Thoracic aorta (tissue), 2 donors: ENCODE measurements around the gene KRTAP10-11. TPM values are rescaled to one million over a fixed set of nuclear protein-coding genes. Genes with fewer than 3 reads are reported as not detected.

ENCODE experiments used
- ATAC-seq: fragments of 150-250 bp; one replicate; pipeline ENCODE4 v1.8.0; 2017; ENCODE audit warnings: low read depth; ENCODE audit not compliant: insufficient number of reproducible peaks, low FRiP score
- DNase-seq: peaks from one replicate; pipeline ENCODE4 v3.0.0-alpha.2; 2020; ENCODE audit warnings: low spot score
- H3K27ac ChIP-seq, 2 donors: fragments of 200-600 bp; sonication (generic); 1 replicate in 1 of 2; 2 replicates in 1 of 2; pipeline ENCODE4 v1.5.1; 2016; ENCODE audit warnings: mild to moderate bottlenecking in 2 of 2, moderate library complexity in 2 of 2
- H3K27me3 ChIP-seq: fragments of 200-600 bp; sonication (generic); replicated peaks from 2 replicates; pipeline ENCODE4 v1.6.0; 2016; ENCODE audit warnings: mild to moderate bottlenecking; ENCODE audit not compliant: insufficient read depth
- H3K36me3 ChIP-seq: fragments of 200-600 bp; sonication (generic); one replicate; pipeline ENCODE4 v1.5.1; 2016
- H3K4me1 ChIP-seq, 2 donors: fragments of 200-600 bp; sonication (generic); 1 replicate in 1 of 2; 2 replicates in 1 of 2; pipeline versions ENCODE4 v1.5.1 to v1.6.0; 2016; ENCODE audit warnings: low read depth in 2 of 2, mild to moderate bottlenecking in 1 of 2; ENCODE audit not compliant: control insufficient read depth in 1 of 2
- H3K4me3 ChIP-seq: fragments of 200-600 bp; sonication (generic); 2 replicates; pipeline ENCODE4 v1.5.1; 2016; ENCODE audit warnings: mild to moderate bottlenecking
- H3K9me3 ChIP-seq: fragments of 200-600 bp; sonication (generic); 2 replicates; pipeline ENCODE4 v1.5.1; 2016
- total RNA-seq, 2 donors: library from RNA; depleted of rRNA; stranded (reverse); fragments of >200 nt; gene quantifications; one replicate each; pipeline versions ENCODE4 v1.1.0 to v1.2.3, GENCODE V29; 2016
- TF ChIP-seq, protein P1 (sequence below): fragments of 200-600 bp; sonication (generic); IDR thresholded peaks from one replicate; pipeline ENCODE4 v1.5.1; 2019; ENCODE audit warnings: antibody characterized with exemption

Gene KRTAP10-11
- total RNA-seq, 2 donors from 2014 or later: not detected

DNA sequence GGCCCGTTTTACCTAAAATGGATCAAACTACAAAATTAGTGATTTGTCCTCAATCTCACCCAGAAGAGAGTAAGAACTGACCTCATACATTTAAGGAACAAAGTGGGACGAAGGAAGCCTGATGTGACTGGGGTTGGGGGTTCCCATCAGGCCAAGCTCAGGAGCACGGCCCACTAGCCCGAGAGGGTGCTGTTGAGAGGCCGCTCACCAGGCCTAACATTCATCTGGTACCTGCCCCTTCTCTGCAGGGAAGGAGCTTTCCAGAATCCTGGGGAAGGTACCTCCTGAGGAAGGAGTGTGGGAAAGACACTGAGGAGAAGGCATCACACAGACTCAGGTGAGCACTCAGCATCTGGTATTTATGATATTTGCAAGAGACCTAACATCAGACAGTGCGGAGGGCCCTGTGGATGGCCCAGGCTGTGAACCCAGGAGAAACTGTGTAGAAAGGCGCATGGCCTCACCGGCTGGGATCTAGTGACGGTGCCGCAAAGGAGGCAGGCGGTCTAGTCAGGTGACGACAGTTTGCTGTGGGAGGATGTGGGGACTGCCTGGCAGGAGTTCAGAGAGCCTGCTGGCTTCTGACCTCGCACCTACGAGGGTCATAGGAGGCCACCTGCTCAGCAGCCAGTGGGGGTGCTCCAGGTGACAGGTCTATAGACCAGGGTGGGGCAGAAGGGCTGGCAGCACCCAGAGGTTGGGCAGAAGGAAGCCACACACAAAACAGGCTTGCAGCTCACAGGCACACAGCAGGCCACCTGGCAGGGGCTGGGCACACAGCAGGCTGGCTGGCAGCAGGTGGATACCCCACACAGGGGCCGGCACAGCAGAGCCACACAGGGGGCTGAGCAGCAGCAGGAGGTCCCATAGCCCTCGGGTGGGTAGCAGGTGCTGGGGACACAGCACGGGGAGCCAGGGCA lies 7.7 kb downstream of the KRTAP10-11 start:
- H3K4me3 ChIP-seq: no peak overlapping the region
- H3K27ac ChIP-seq: no peak overlapping the region
- no peaks in the 10 kb centered on the region for H3K27me3 ChIP-seq
- peaks cover 3% of the 10 kb centered on the region for H3K9me3 ChIP-seq
- H3K36me3 ChIP-seq: no peaks in the 10 kb centered on the region
- ATAC-seq (no peak), DNase-seq (no peak)
- TF ChIP-seq, protein P1, sequence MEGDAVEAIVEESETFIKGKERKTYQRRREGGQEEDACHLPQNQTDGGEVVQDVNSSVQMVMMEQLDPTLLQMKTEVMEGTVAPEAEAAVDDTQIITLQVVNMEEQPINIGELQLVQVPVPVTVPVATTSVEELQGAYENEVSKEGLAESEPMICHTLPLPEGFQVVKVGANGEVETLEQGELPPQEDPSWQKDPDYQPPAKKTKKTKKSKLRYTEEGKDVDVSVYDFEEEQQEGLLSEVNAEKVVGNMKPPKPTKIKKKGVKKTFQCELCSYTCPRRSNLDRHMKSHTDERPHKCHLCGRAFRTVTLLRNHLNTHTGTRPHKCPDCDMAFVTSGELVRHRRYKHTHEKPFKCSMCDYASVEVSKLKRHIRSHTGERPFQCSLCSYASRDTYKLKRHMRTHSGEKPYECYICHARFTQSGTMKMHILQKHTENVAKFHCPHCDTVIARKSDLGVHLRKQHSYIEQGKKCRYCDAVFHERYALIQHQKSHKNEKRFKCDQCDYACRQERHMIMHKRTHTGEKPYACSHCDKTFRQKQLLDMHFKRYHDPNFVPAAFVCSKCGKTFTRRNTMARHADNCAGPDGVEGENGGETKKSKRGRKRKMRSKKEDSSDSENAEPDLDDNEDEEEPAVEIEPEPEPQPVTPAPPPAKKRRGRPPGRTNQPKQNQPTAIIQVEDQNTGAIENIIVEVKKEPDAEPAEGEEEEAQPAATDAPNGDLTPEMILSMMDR: no peak
- no peaks in the 10 kb centered on the region for H3K4me1 ChIP-seq

DNA sequence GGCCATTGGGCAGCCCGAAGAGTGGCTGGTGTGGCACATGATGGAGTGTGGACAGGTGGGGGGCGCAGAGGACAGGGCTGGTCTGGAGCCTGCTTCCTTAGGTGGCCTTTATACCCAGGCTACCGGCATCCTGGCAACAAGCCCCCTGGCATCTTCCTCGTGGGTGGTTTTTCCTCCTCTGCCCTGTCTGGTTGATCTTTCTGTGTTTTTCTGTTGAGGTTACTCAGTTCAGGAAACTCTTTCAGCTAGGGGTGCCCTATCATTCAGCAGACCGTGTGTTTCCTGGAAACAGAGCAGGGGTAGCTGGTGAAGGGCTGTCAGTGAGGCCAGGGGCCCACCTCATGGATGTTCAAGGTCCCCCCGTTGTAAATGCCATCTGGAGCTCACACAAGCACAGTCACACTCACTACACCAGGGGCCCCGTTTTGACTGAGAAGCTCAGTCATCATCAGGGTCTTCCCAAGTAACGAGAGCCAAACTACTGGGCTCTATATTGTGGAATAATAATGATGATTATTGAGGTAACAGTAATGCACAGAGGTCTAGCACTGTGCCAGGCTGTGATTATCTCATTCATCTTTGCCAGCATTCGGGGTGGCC lies 8.5 kb downstream of the KRTAP10-11 start, which contains the start of gene KRTAP12-4:
Gene KRTAP12-4, minus strand, starts transcription at position 84 of the 600 bp plus-strand sequence. Its CDS starts 45 bp downstream, at position 39.
- Histone ChIP-seq H3K4me3 (no peak within 1 kb of the TSS), H3K27ac (no peak within 1 kb of the TSS), H3K36me3 (no peaks in the 10 kb centered on the region), H3K4me1 (no peaks in the 10 kb centered on the region), H3K9me3 (peaks cover 3% of the 10 kb centered on the region), H3K27me3 (no peaks in the 10 kb centered on the region)
- TF ChIP-seq, protein P1: no peak
- ATAC-seq (no peak), DNase-seq (no peak)

DNA sequence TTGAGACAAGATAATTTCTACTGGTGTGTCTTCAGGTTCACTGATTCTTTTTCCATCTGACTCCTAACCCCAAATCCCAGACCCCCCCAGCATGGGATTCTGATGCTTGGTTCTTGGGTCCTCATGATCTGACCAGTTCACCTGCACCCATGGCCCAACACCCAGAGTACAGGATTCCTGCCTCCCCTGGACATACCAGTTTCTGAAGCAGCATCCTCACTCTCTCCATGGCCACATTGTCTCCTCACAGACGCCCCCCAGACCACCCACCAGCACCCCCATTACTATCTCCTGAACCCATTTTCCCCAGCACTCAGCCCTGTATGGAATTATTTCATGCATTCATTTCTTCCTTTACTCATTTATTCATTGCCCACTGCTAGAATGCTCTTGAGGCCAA lies 10.7 kb downstream of the KRTAP10-11 start:
- TF ChIP-seq, protein P1: no peak
- ATAC-seq: no peak
- Histone ChIP-seq H3K27ac (no peak overlapping the region), H3K36me3 (no peaks in the 10 kb centered on the region), H3K27me3 (no peaks in the 10 kb centered on the region), H3K9me3 (peaks cover 3% of the 10 kb centered on the region), H3K4me1 (no peaks in the 10 kb centered on the region), H3K4me3 (no peak overlapping the region)
- no peak for DNase-seq

DNA sequence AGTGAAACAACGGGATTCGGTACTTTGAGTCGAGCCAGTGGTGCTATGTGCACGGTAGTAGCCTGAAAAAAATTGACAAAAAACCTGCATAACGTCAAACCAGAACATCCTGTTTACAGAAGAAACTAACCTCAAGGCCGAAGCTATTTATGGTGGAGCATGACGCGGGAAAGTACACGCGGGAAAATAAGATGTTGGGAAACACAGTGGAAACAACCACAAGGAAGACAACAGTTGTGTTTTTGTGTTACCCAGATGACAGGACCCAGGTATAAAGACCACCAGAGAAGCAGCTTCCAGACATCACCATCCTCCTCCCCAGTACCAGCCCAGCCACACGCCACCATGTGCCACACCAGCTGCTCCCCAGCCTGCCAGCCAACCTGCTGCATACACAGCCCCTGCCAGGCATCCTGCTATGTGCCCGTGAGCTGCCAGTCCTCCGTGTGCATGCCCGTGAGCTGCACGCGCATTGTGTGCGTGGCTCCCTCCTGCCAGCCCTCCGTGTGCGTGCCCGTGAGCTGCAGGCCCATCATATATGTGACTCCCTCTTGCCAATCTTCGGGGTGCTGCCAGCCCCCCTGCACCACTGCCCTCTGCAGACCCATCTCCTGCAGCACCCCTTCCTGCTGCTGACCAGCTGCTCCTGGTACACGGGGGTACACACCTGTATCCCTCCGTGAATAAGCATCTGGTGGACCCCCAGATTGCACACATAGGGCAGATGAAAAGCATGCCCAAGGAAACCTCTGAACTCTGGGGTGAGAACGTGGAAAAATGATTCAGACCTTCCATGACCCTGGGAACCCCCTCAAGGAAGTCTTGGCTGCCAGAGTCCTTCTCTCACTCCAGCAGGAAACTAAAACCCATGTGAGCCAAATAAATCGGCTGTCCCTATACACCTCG lies 11.7 kb downstream of the KRTAP10-11 start, which contains the start of gene KRTAP12-3:
Gene KRTAP12-3, plus strand, starts transcription at position 298 of the 906 bp plus-strand sequence. Its CDS starts 48 bp downstream, at position 346.
- Histone ChIP-seq H3K27me3 (no peaks in the 10 kb centered on the region), H3K27ac (no peak within 1 kb of the TSS), H3K36me3 (no peaks in the 10 kb centered on the region), H3K9me3 (peaks cover 3% of the 10 kb centered on the region), H3K4me3 (no peak within 1 kb of the TSS), H3K4me1 (no peaks in the 10 kb centered on the region)
- no peak for ATAC-seq
- no peak for DNase-seq
- TF ChIP-seq, protein P1: no peak
